Mesendoderm (in vitro differentiated cells): ENCODE results near the gene MST1.
A peak's percentile ranks its signal among the peaks of the same experiment; 100 is the strongest.

ENCODE experiments used
- DNase-seq: peaks from one replicate; pipeline ENCODE4 v3.0.0; 2013
- H2AK5ac ChIP-seq: 2 replicates; pipeline ENCODE4 v1.6.1; 2013; ENCODE audit warnings: low read length, inconsistent platforms
- H2BK120ac ChIP-seq: 2 replicates; pipeline ENCODE4 v1.6.1; 2013; ENCODE audit warnings: low read depth, mild to moderate bottlenecking, low read length, moderate library complexity, mixed read lengths
- H2BK15ac ChIP-seq: replicated peaks from 2 replicates; pipeline ENCODE4 v1.6.1; 2013; ENCODE audit warnings: low read depth, mild to moderate bottlenecking, moderate library complexity
- H2BK5ac ChIP-seq: 2 replicates; pipeline ENCODE4 v1.6.1; 2013; ENCODE audit warnings: low read length, inconsistent platforms
- H3K18ac ChIP-seq: 2 replicates; pipeline ENCODE4 v1.6.1; 2013; ENCODE audit warnings: mild to moderate bottlenecking, low read length, mixed read lengths
- H3K23ac ChIP-seq: one replicate; pipeline ENCODE4 v1.6.1; 2013; ENCODE audit warnings: low read length
- H3K27ac ChIP-seq: 2 replicates; pipeline ENCODE4 v1.5.1; 2013; ENCODE audit warnings: low read depth, mild to moderate bottlenecking, inconsistent platforms, low read length, moderate library complexity
- H3K27me3 ChIP-seq: 2 replicates; pipeline ENCODE4 v1.6.1; 2013; ENCODE audit warnings: low read length, control low read depth, mild to moderate bottlenecking, inconsistent platforms; ENCODE audit not compliant: insufficient read depth, poor library complexity
- H3K36me3 ChIP-seq: 2 replicates; pipeline ENCODE4 v1.6.1; 2013; ENCODE audit warnings: low read length, inconsistent platforms; ENCODE audit not compliant: control insufficient read depth, insufficient read depth
- H3K4ac ChIP-seq: one replicate; pipeline ENCODE4 v1.6.1; 2013; ENCODE audit warnings: low read depth, mild to moderate bottlenecking, low read length, moderate library complexity
- H3K4me1 ChIP-seq: 2 replicates; pipeline ENCODE4 v1.6.1; 2013; ENCODE audit warnings: low read depth, low read length, inconsistent platforms; ENCODE audit not compliant: control insufficient read depth
- H3K4me2 ChIP-seq: 2 replicates; pipeline ENCODE4 v1.6.1; 2013; ENCODE audit warnings: low read length
- H3K4me3 ChIP-seq: 2 replicates; pipeline ENCODE4 v1.5.1; 2013; ENCODE audit warnings: mild to moderate bottlenecking, low read length
- H3K56ac ChIP-seq: one replicate; pipeline ENCODE4 v1.6.1; 2013; ENCODE audit warnings: low read length
- H3K79me1 ChIP-seq: 2 replicates; pipeline ENCODE4 v1.6.1; 2013; ENCODE audit warnings: low read length, inconsistent platforms
- H3K79me2 ChIP-seq: 2 replicates; pipeline ENCODE4 v1.6.1; 2013; ENCODE audit warnings: mild to moderate bottlenecking, low read length; ENCODE audit not compliant: control insufficient read depth, insufficient read depth
- H3K9ac ChIP-seq: 2 replicates; pipeline ENCODE4 v1.6.1; 2013; ENCODE audit warnings: low read length, inconsistent platforms
- H4K5ac ChIP-seq: one replicate; pipeline ENCODE4 v1.6.1; 2013; ENCODE audit warnings: low read length
- H4K8ac ChIP-seq: one replicate; pipeline ENCODE4 v1.6.1; 2013; ENCODE audit warnings: low read depth, mild to moderate bottlenecking, control low read depth, low read length, moderate library complexity
- WGBS: extraction: QIAGEN DNeasy Blood & Tissue Kit; methylation state at CpG from one replicate; pipeline ENCODE4 v1.1.7; 2013; ENCODE audit warnings: low lambda C conversion rate, missing lambda C conversion rate; ENCODE audit not compliant: insufficient coverage; ENCODE audit errors: extremely low coverage; 5-methylcytosine and 5-hydroxymethylcytosine counted together

MST1 gene

DNA sequence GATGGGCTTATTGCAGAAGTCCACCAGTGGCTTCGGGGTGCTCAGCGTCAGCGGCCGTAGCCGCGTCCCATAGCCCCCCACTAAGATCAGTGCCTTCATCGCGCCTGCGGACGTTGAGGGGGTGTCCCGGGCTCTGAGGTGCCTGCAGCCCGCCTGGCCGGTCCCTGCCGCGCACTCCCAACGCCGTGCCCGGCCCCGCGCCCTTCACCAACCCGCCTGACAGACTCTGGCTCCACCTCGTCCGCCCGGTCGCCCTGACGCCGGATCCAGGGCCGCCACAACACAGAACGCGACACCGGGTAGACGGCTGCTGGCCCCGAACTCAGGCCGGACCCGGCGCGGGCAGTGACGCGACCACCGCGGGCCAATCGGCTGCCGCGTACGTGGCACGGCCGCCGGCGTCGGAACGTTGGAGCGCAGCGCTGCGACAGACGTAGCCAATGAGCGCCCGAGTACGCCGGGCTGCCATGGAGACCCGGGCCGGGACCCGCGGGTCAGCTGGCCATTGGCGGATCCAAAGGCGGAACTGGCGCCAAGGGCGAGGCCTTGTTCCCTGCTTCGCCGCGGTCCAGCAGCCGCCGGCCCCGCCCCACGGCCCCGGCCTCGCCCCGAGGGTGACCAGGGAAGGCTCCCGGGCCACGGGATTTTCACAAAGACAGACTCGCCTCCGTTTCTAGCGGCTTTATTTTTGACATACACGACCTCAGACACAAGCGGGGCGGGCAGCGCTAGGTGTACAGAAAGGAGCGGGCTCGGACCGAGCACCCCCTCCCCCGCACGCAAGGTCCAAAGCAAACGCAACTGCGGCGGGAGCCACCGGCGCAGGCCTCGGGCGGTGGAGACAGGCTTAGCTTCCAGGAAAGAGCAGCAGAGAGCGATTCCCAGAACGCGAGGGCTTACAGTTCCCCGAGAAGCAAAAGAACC is 34.6 kb upstream of the MST1 start, which contains the start of gene GMPPB:
GMPPB (minus strand) TSS at position 324 of the 924 bp plus-strand sequence; CDS start at position 99, 225 bp downstream.
- no CpG with 5 or more reads among the region's 102 CpGs for WGBS
- H3K9ac ChIP-seq = peak within 1 kb of the TSS; percentile 96

DNA sequence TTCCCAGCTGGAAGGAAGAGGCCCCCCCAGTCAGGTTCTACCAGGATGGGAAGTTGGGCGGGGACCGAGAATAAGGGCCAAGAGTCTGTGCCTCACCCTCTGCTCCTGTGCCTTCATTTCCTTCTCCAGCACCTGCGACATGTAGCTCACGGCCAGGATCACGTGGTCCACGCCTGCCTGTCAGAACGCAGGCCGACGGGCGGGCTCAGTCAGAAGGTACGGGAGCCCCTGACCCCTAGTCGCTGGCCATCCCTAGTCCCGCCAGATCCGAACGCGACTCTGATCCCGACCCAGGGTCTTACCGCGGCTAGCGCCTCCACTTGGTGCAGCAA is 34.0 kb upstream of the MST1 start:
- Histone ChIP-seq H2BK5ac (no peak overlapping the region), H3K27me3 (no peaks in the 10 kb centered on the region), H4K8ac (no peak overlapping the region), H3K4me2 (peak overlapping the region; percentile 59), H3K79me1 (peaks cover 12% of the 10 kb centered on the region), H3K18ac (no peak overlapping the region), H3K4me1 (peaks cover 4% of the 10 kb centered on the region), H3K36me3 (peaks cover 6% of the 10 kb centered on the region), H3K4me3 (peak overlapping the region; percentile 74), H3K79me2 (peaks cover 7% of the 10 kb centered on the region), H3K27ac (no peak overlapping the region), H4K5ac (no peak overlapping the region), H3K23ac (no peak overlapping the region), H2BK15ac (no peak overlapping the region), H3K9ac (peak overlapping the region; percentile 85), H2AK5ac (peak overlapping the region; percentile 29), H3K4ac (peak overlapping the region; percentile 17), H3K56ac (peak overlapping the region; percentile 90), H2BK120ac (no peak overlapping the region)
- no CpG with 5 or more reads among the region's 20 CpGs for WGBS
- peak; percentile 61 for DNase-seq

More for the DNA sequence above, 34.6 kb upstream of the MST1 start, which contains the start of gene GMPPB:
- Histone ChIP-seq H3K4ac (peak within 1 kb of the TSS; percentile 61), H3K18ac (peak within 1 kb of the TSS; percentile 41), H3K27me3 (no peaks in the 10 kb centered on the region), H3K4me1 (peaks cover 4% of the 10 kb centered on the region), H3K27ac (peak within 1 kb of the TSS; percentile 55), H3K36me3 (peaks cover 6% of the 10 kb centered on the region), H4K8ac (peak within 1 kb of the TSS; percentile 95), H3K4me2 (peak within 1 kb of the TSS; percentile 84), H3K4me3 (peak within 1 kb of the TSS; percentile 74), H4K5ac (no peak within 1 kb of the TSS), H2BK5ac (no peak within 1 kb of the TSS), H3K79me1 (peaks cover 12% of the 10 kb centered on the region), H3K56ac (peak within 1 kb of the TSS; percentile 96), H2BK15ac (no peak within 1 kb of the TSS), H2AK5ac (peak within 1 kb of the TSS; percentile 29), H3K79me2 (peaks cover 7% of the 10 kb centered on the region), H2BK120ac (no peak within 1 kb of the TSS), H3K23ac (peak within 1 kb of the TSS; percentile 80)
- peak; percentile 99 for DNase-seq

DNA sequence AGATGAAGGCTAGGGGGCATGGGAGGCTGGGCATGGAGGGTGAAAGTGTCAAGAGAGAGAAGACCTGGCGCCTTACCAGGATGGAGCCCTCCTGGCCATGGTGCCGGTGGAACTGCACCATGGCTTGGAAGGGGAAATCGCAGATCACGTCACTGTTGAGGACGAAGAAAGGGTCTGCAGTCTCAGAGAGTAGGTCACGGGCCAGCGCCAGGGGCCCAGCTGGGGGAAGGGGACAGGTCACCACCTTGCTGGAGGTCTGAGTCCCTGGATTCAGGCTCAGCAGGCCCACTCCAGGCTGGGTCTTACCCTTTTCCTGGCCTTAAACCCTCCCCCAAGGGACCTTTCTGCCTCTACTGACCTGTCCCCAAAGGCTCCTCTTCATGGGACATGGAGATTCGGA is 33.6 kb upstream of the MST1 start:
- Histone ChIP-seq H3K36me3 (peaks cover 6% of the 10 kb centered on the region), H4K8ac (no peak overlapping the region), H3K56ac (peak overlapping the region; percentile 90), H3K27me3 (no peaks in the 10 kb centered on the region), H3K4me3 (peak overlapping the region; percentile 74), H3K4ac (no peak overlapping the region), H3K18ac (no peak overlapping the region), H3K79me1 (peaks cover 12% of the 10 kb centered on the region), H3K23ac (no peak overlapping the region), H3K27ac (no peak overlapping the region), H2BK5ac (no peak overlapping the region), H3K79me2 (peaks cover 7% of the 10 kb centered on the region), H3K4me1 (peaks cover 4% of the 10 kb centered on the region), H3K9ac (peak overlapping the region; percentile 85), H3K4me2 (peak overlapping the region; percentile 59), H2BK15ac (no peak overlapping the region), H2BK120ac (no peak overlapping the region), H2AK5ac (no peak overlapping the region), H4K5ac (no peak overlapping the region)
- no CpG with 5 or more reads among the region's 8 CpGs for WGBS
- no peak for DNase-seq

DNA sequence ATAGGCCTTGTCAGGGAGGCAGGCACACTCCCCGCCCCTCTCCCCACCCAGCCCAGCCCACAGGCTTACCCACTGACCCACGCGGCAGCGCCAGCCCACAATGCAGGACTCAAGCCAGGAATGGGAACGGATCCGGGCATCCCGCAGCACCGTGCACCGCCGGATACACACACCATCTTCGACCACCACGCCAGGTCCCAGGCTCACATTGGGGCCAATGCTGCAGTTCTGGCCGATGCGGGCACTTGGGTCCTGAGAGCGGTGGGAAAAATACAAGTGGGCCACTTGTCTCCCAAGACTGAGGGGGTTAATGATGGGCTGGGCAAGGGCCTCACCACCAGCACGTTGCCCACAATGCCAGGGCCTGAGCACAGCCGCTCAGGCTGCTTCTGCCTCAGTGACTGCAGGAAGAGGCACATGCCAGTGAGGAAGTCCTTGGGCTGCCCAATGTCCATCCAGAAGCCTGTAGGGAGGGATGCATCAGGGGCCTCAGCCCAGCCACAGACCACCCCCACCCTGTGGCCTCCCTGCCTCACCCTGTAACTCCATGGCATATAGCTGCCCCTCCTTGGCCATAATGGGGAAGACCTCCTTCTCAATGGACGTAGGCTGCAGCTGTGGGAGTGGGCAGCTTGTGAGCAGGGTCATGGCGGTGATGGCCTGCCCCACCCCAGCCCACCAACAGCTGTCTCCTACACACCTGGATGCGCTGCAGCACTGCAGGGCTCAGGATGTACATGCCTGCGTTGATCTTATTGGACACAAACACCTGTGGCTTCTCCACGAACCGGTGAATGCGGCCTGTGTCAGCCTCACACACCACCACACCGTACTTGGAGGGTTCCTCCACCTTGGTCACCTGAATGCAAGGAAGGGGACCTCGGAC is 32.9 kb upstream of the MST1 start:
- H3K18ac ChIP-seq = no peak overlapping the region
- no peak for DNase-seq
- no peaks in the 10 kb centered on the region for H3K27me3 ChIP-seq
- H3K23ac ChIP-seq = no peak overlapping the region
- peaks cover 7% of the 10 kb centered on the region for H3K79me2 ChIP-seq
- no peak overlapping the region for H3K4me2 ChIP-seq
- H3K4ac ChIP-seq = no peak overlapping the region
- no peak overlapping the region for H4K5ac ChIP-seq
- H3K36me3 ChIP-seq = peaks cover 4% of the 10 kb centered on the region
- H2AK5ac ChIP-seq = no peak overlapping the region
- H3K4me3 ChIP-seq = no peak overlapping the region
- H2BK15ac ChIP-seq = no peak overlapping the region
- H2BK120ac ChIP-seq = no peak overlapping the region
- no peak overlapping the region for H3K27ac ChIP-seq
- peaks cover 12% of the 10 kb centered on the region for H3K79me1 ChIP-seq
- H4K8ac ChIP-seq = no peak overlapping the region
- no peak overlapping the region for H3K9ac ChIP-seq
- no peak overlapping the region for H3K56ac ChIP-seq
- WGBS = no CpG with 5 or more reads among the region's 26 CpGs
- peaks cover 4% of the 10 kb centered on the region for H3K4me1 ChIP-seq
- no peak overlapping the region for H2BK5ac ChIP-seq

DNA sequence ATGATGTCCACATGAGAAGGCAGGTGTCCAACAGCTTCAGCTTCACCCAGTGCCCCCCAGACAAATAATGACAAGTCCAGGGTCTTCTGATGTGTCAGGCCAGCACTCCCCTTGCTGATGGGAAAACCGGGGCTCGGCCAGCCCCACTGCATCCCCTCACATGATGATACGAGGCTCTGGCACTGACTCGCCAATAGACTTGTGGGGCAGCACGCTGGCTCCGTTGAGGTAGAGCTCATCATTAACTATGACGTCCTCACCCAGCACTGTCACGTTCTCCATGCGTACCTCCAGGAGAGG is 32.3 kb upstream of the MST1 start:
- Histone ChIP-seq H3K36me3 (peaks cover 4% of the 10 kb centered on the region), H2BK120ac (no peak overlapping the region), H3K27ac (no peak overlapping the region), H3K4me2 (no peak overlapping the region), H3K18ac (no peak overlapping the region), H3K23ac (no peak overlapping the region), H3K79me1 (peaks cover 12% of the 10 kb centered on the region), H3K4me3 (no peak overlapping the region), H4K5ac (no peak overlapping the region), H3K27me3 (no peaks in the 10 kb centered on the region), H2BK5ac (no peak overlapping the region), H2AK5ac (no peak overlapping the region), H3K4me1 (peaks cover 4% of the 10 kb centered on the region), H3K79me2 (peaks cover 7% of the 10 kb centered on the region), H3K9ac (no peak overlapping the region), H4K8ac (no peak overlapping the region), H3K56ac (no peak overlapping the region), H3K4ac (no peak overlapping the region), H2BK15ac (no peak overlapping the region)
- no peak for DNase-seq
- WGBS = no CpG with 5 or more reads among the region's 9 CpGs
